Measurements from ENCODE around the gene APMAP.

APMAP gene

GRCh38 chr20:25016471-25016870 is 23.9 kb upstream of the APMAP start:
- DNase-seq (ENCODE audit: low spot score in 2 of 2), result no peak
- H3K27ac Mint-ChIP-seq, result no peak overlapping the region
- no peaks in the 10 kb centered on the region for H3K4me1 Mint-ChIP-seq
- H3K9me3 Mint-ChIP-seq, result no peaks in the 10 kb centered on the region
- no peak for ATAC-seq
- H3K4me3 Mint-ChIP-seq, result no peak overlapping the region
- H3K36me3 Mint-ChIP-seq, result peaks cover 17% of the 10 kb centered on the region

GRCh38 chr20:25015986-25016385 is 23.4 kb upstream of the APMAP start:
- Mint-ChIP-seq H3K27ac (no peak overlapping the region), H3K9me3 (no peaks in the 10 kb centered on the region), H3K4me3 (no peak overlapping the region), H3K4me1 (no peaks in the 10 kb centered on the region), H3K36me3 (peaks cover 17% of the 10 kb centered on the region)
- ATAC-seq (no peak), DNase-seq (ENCODE audit: low spot score in 2 of 2) (no peak)

- ATAC-seq (no peak), DNase-seq (ENCODE audit: low spot score in 2 of 2) (no peak)
- Mint-ChIP-seq H3K4me1 (no peaks in the 10 kb centered on the region), H3K36me3 (peaks cover 17% of the 10 kb centered on the region), H3K9me3 (no peaks in the 10 kb centered on the region), H3K4me3 (no peak overlapping the region), H3K27ac (peak overlapping the region; percentile 23)
Measured at GRCh38 chr20:25014816-25015215, 22.3 kb upstream of the APMAP start.

- peaks cover 23% of the 10 kb centered on the region for H3K36me3 Mint-ChIP-seq
- no peak overlapping the region for H3K27ac Mint-ChIP-seq
- H3K4me3 Mint-ChIP-seq, result no peak overlapping the region
- ATAC-seq (no peak), DNase-seq (ENCODE audit: low spot score in 2 of 2) (no peak)
- H3K4me1 Mint-ChIP-seq, result no peaks in the 10 kb centered on the region
- H3K9me3 Mint-ChIP-seq, result no peaks in the 10 kb centered on the region
Measured at GRCh38 chr20:25013478-25014380, 21.2 kb upstream of the APMAP start.

- ATAC-seq, result no peak
- Mint-ChIP-seq H3K36me3 (peaks cover 31% of the 10 kb centered on the region), H3K9me3 (no peaks in the 10 kb centered on the region), H3K4me3 (no peak overlapping the region), H3K27ac (no peak overlapping the region), H3K4me1 (no peaks in the 10 kb centered on the region)
- DNase-seq (ENCODE audit: low spot score in 2 of 2), result no peak
Measured at GRCh38 chr20:25012616-25013189, 20.2 kb upstream of the APMAP start.

- Mint-ChIP-seq H3K27ac (peak overlapping the region; percentile 13), H3K4me3 (no peak overlapping the region), H3K9me3 (no peaks in the 10 kb centered on the region), H3K36me3 (peaks cover 40% of the 10 kb centered on the region), H3K4me1 (no peaks in the 10 kb centered on the region)
- ATAC-seq, result no peak
- DNase-seq (ENCODE audit: low spot score in 2 of 2), result no peak
Measured at GRCh38 chr20:25011831-25012241, 19.3 kb upstream of the APMAP start.

- no peaks in the 10 kb centered on the region for H3K4me1 Mint-ChIP-seq
- H3K36me3 Mint-ChIP-seq, result peaks cover 46% of the 10 kb centered on the region
- H3K9me3 Mint-ChIP-seq, result no peaks in the 10 kb centered on the region
- H3K4me3 Mint-ChIP-seq, result no peak overlapping the region
- H3K27ac Mint-ChIP-seq, result peak overlapping the region; percentile 13
- DNase-seq (ENCODE audit: low spot score in 2 of 2), result no peak
- no peak for ATAC-seq
Measured at GRCh38 chr20:25011261-25011660, 18.7 kb upstream of the APMAP start.

GRCh38 chr20:25009218-25010145 is 16.9 kb upstream of the APMAP start:
- H3K4me3 Mint-ChIP-seq, result no peak overlapping the region
- ATAC-seq, result no peak
- H3K27ac Mint-ChIP-seq, result peak overlapping the region; percentile 13
- no peaks in the 10 kb centered on the region for H3K9me3 Mint-ChIP-seq
- H3K36me3 Mint-ChIP-seq, result peaks cover 46% of the 10 kb centered on the region
- H3K4me1 Mint-ChIP-seq, result no peaks in the 10 kb centered on the region
- no peak for DNase-seq (ENCODE audit: low spot score in 2 of 2)

- Mint-ChIP-seq H3K4me3 (no peak overlapping the region), H3K27ac (no peak overlapping the region), H3K4me1 (no peaks in the 10 kb centered on the region), H3K36me3 (peaks cover 50% of the 10 kb centered on the region), H3K9me3 (no peaks in the 10 kb centered on the region)
- no peak for ATAC-seq
- no peak for DNase-seq (ENCODE audit: low spot score in 2 of 2)
Measured at GRCh38 chr20:25008388-25009217, 16.1 kb upstream of the APMAP start.

GRCh38 chr20:25007491-25008305 is 15.1 kb upstream of the APMAP start:
- H3K4me1 Mint-ChIP-seq, result no peaks in the 10 kb centered on the region
- no peak overlapping the region for H3K4me3 Mint-ChIP-seq
- peaks cover 47% of the 10 kb centered on the region for H3K36me3 Mint-ChIP-seq
- ATAC-seq, result no peak
- H3K27ac Mint-ChIP-seq, result no peak overlapping the region
- DNase-seq (ENCODE audit: low spot score in 2 of 2), result no peak
- H3K9me3 Mint-ChIP-seq, result no peaks in the 10 kb centered on the region

- H3K4me3 Mint-ChIP-seq, result no peak overlapping the region
- H3K9me3 Mint-ChIP-seq, result no peaks in the 10 kb centered on the region
- ATAC-seq, result no peak
- H3K4me1 Mint-ChIP-seq, result no peaks in the 10 kb centered on the region
- no peak for DNase-seq (ENCODE audit: low spot score in 2 of 2)
- H3K27ac Mint-ChIP-seq, result peak overlapping the region; percentile 40
- H3K36me3 Mint-ChIP-seq, result peaks cover 40% of the 10 kb centered on the region
Measured at GRCh38 chr20:25006431-25007167, 14.0 kb upstream of the APMAP start.

- DNase-seq (ENCODE audit: low spot score in 2 of 2), result no peak
- ATAC-seq, result no peak
- no peaks in the 10 kb centered on the region for H3K9me3 Mint-ChIP-seq
- peaks cover 40% of the 10 kb centered on the region for H3K36me3 Mint-ChIP-seq
- H3K27ac Mint-ChIP-seq, result peak overlapping the region; percentile 40
- H3K4me1 Mint-ChIP-seq, result peaks cover under 1% of the 10 kb centered on the region
- no peak overlapping the region for H3K4me3 Mint-ChIP-seq
Measured at GRCh38 chr20:25005661-25006060, 13.1 kb upstream of the APMAP start.

GRCh38 chr20:25005220-25005619 is 12.7 kb upstream of the APMAP start:
- Mint-ChIP-seq H3K4me3 (no peak overlapping the region), H3K27ac (no peak overlapping the region), H3K36me3 (peaks cover 43% of the 10 kb centered on the region), H3K4me1 (peaks cover 5% of the 10 kb centered on the region), H3K9me3 (no peaks in the 10 kb centered on the region)
- DNase-seq (ENCODE audit: low spot score in 2 of 2) (no peak), ATAC-seq (no peak)

Data from stimulated activated effector memory CD8-positive, alpha-beta T cell treated with anti-CD3 and anti-CD28 coated beads, Interleukin-12 subunit alpha, Interleukin-12 subunit beta, amount 100 ng/mL, for 72 hours (primary cell).